PC-3 (cell line): ENCODE results near the gene CENPVL1. TPM values are rescaled to one million over a fixed set of nuclear protein-coding genes. Genes with fewer than 3 reads are reported as not detected.

Experiments used
- ATAC-seq: fragments of 200-7000 bp; cut with Tn5 transposase; 2 replicates; pipeline ENCODE4 v1.9.1; 2020; ENCODE audit warnings: mild to moderate bottlenecking, moderate library complexity
- BruUV-seq: library from RNA; stranded (reverse); fragments of 400-500 nt; replicated peaks from 2 replicates; lab custom pipeline; 2021; lab: Mats Ljungman, UMichigan
- CTCF ChIA-PET: fragments of 300-600 bp; sonication (Branson Sonifier 250); formaldehyde crosslinking; loops from one replicate; lab custom pipeline; 2022; ENCODE audit warnings: antibody characterized with exemption; lab: Charles Lee
- POLR2A ChIA-PET: fragments of 300-600 bp; sonication (Branson Sonifier 250); formaldehyde crosslinking; loops from one replicate; lab custom pipeline; 2022; ENCODE audit warnings: antibody characterized with exemption; ENCODE audit not compliant: unreplicated experiment; lab: Charles Lee
- DNase-seq: peaks from one replicate; pipeline ENCODE4 v3.0.0-alpha.2; 2015
- H2AFZ ChIP-seq: fragments of 300-600 bp; sonication (generic); 2 replicates; pipeline ENCODE4 v1.6.0; 2016; ENCODE audit warnings: antibody characterized with exemption, low read length
- H3F3A ChIP-seq: fragments of 300-600 bp; sonication (generic); one replicate; pipeline ENCODE4 v1.6.0; 2017; ENCODE audit warnings: antibody characterized with exemption, low read length, control low read depth, mild to moderate bottlenecking; ENCODE audit not compliant: unreplicated experiment
- H3K27ac ChIP-seq: fragments of 300-600 bp; sonication (generic); 2 replicates; pipeline ENCODE4 v1.5.1; 2016; ENCODE audit warnings: mild to moderate bottlenecking, low read length
- H3K27me3 ChIP-seq: fragments of 300-600 bp; sonication (generic); 2 replicates; pipeline ENCODE4 v1.6.1; 2016; ENCODE audit warnings: low read length, mixed read lengths
- H3K36me3 ChIP-seq: fragments of 300-600 bp; sonication (generic); 2 replicates; pipeline ENCODE4 v1.6.1; 2016; ENCODE audit warnings: low read depth, mixed run types, low read length, mixed read lengths
- H3K4me1 ChIP-seq: fragments of 300-600 bp; sonication (generic); 2 replicates; pipeline ENCODE4 v1.5.1; 2016; ENCODE audit warnings: low read length; ENCODE audit not compliant: insufficient read depth
- H3K4me2 ChIP-seq: fragments of 300-600 bp; sonication (generic); 2 replicates; pipeline ENCODE4 v1.6.0; 2016; ENCODE audit warnings: low read length
- H3K4me3 ChIP-seq: fragments of 300-600 bp; sonication (generic); 2 replicates; pipeline ENCODE4 v1.5.1; 2016; ENCODE audit warnings: mild to moderate bottlenecking, low read length, mixed read lengths
- H3K79me2 ChIP-seq: fragments of 300-600 bp; sonication (generic); 2 replicates; pipeline ENCODE4 v1.6.1; 2017; ENCODE audit warnings: low read length, mixed read lengths
- H3K9ac ChIP-seq: fragments of 300-600 bp; sonication (generic); 2 replicates; pipeline ENCODE4 v1.6.0; 2016; ENCODE audit warnings: mild to moderate bottlenecking, low read length
- H3K9me2 ChIP-seq: fragments of 300-600 bp; sonication (generic); replicated peaks from 2 replicates; pipeline ENCODE4 v1.6.1; 2016; ENCODE audit warnings: mixed run types, low read length, mixed read lengths
- H3K9me3 ChIP-seq: fragments of 300-600 bp; sonication (generic); 2 replicates; pipeline ENCODE4 v1.6.1; 2016; ENCODE audit warnings: low read length, mixed read lengths
- H4K20me1 ChIP-seq: fragments of 300-600 bp; sonication (generic); 2 replicates; pipeline ENCODE4 v1.6.1; 2016; ENCODE audit warnings: low read length, mixed read lengths
- EZH2 ChIP-seq: fragments of 300-600 bp; sonication (generic); IDR thresholded peaks from one replicate; pipeline ENCODE4 v1.6.1; 2017; ENCODE audit warnings: antibody characterized with exemption, mild to moderate bottlenecking, low read length; ENCODE audit not compliant: unreplicated experiment
- EZH2phosphoT487 ChIP-seq: fragments of 300-600 bp; sonication (generic); IDR thresholded peaks from 2 replicates; pipeline ENCODE4 v1.6.1; 2018; ENCODE audit warnings: mild to moderate bottlenecking, antibody characterized with exemption, low read length, borderline replicate concordance
- intact Hi-C: fragments of 100-400 bp; cut with micrococcal nuclease; formaldehyde crosslinking; loops from 2 replicates; pipeline ENCODE4 v1.9.0; 2023
- total RNA-seq: library from RNA; depleted of rRNA; stranded (reverse); fragments of >200 nt; gene quantifications from 2 replicates; pipeline ENCODE4 v1.2.3, GENCODE V29; 2014
- TF ChIP-seq, protein P1 (sequence below): fragments of 300-600 bp; sonication (generic); conservative IDR thresholded peaks from 2 replicates; pipeline ENCODE4 v1.5.1; 2017; ENCODE audit warnings: antibody characterized with exemption, low read depth, mild to moderate bottlenecking, low read length

Gene CENPVL1
- total RNA-seq, 1 experiment from 2014 or later, result not detected

DNA sequence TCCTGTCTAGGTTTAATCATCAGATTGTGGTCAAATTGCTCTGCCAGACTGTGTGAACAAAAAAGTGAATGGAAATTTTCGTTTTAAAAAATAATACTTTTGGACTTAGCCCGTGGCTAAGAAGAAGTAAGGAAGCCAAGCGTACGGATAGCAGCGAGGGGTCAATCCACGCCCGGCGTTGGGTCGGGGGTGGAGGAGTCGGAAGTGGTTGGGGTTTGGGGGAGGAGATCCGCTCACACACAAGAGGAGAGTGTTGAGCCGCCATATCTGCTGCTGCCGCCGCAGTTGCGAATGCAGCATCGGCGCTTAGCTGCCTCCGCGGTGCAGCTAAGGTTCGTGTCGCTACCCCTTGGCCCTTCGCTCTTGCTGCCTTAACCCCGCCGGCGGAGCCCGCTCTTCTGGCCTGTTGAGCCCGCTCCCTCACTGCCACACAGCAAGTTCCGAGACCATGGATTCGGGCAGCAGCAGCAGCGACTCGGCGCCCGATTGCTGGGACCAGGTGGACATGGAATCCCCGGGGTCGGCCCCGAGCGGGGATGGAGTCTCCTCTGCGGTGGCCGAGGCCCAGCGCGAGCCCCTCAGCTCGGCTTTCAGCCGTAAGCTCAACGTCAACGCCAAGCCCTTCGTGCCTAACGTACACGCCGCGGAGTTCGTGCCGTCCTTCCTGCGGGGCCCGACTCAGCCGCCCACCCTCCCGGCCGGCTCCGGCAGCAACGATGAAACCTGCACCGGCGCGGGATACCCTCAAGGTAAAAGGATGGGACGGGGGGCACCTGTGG is 33.1 kb downstream of the CENPVL1 start, which contains the start of gene GSPT2:
TSS of gene GSPT2 (plus strand) at position 264 of the 779 bp plus-strand sequence. CDS start at position 449, 185 bp downstream.
- H3K79me2 ChIP-seq, result peaks cover 19% of the 10 kb centered on the region
- H3K4me3 ChIP-seq, result peak within 1 kb of the TSS; percentile 89
- CTCF ChIA-PET, result no interaction called here
- no TSS peak for BruUV-seq
- ATAC-seq (peak; percentile 94), DNase-seq (peak; percentile 61)
- no peak within 1 kb of the TSS for H3K27ac ChIP-seq
- no peaks in the 10 kb centered on the region for H3K36me3 ChIP-seq
- peak within 1 kb of the TSS; percentile 95 for H2AFZ ChIP-seq
- no peaks in the 10 kb centered on the region for H3K9me2 ChIP-seq
- peak within 1 kb of the TSS; percentile 91 for H3K4me2 ChIP-seq
- POLR2A ChIA-PET, result no interaction called here
- no peaks in the 10 kb centered on the region for H3F3A ChIP-seq
- TF ChIP-seq EZH2phosphoT487 (peak; percentile 54; the same call in 1 of the 2 replicates), EZH2 (no peak)
- no peaks in the 10 kb centered on the region for H3K9me3 ChIP-seq
- H3K27me3 ChIP-seq, result peaks cover 17% of the 10 kb centered on the region; the same call in 1 of the 2 replicates
- H4K20me1 ChIP-seq, result no peaks in the 10 kb centered on the region
- no peaks in the 10 kb centered on the region; the same call in 1 of the 2 replicates for H3K4me1 ChIP-seq
- H3K9ac ChIP-seq, result peak within 1 kb of the TSS; percentile 80
- intact Hi-C loops, result no loop called here

DNA sequence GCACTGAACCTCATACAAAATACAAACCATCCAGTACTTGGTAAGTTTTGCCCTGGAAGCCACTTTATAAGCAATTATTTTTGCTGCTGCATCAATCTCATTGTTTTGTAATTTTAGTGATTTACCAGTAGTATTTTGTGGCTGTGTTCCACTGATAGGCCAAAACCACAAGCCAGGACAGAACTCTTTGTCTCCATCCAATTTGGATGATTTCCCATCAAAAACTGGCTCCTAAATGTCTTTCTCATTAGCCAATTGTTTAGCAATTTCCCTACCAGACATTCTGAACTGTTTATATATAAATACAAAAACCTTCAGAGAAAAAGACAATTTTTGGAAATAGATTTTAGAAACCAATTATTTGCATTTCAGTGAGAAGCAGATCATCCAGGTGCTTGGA is 37.4 kb downstream of the CENPVL1 start:
- H3K4me3 ChIP-seq, result no peak overlapping the region
- H3K9ac ChIP-seq, result no peak overlapping the region
- H2AFZ ChIP-seq, result no peak overlapping the region
- peaks cover 19% of the 10 kb centered on the region for H3K79me2 ChIP-seq
- H3K27me3 ChIP-seq, result no peaks in the 10 kb centered on the region
- intact Hi-C loops, result no loop called here
- H3F3A ChIP-seq, result no peaks in the 10 kb centered on the region
- DNase-seq (no peak), ATAC-seq (no peak)
- TF ChIP-seq EZH2 (no peak), EZH2phosphoT487 (no peak)
- TF ChIP-seq, protein P1, sequence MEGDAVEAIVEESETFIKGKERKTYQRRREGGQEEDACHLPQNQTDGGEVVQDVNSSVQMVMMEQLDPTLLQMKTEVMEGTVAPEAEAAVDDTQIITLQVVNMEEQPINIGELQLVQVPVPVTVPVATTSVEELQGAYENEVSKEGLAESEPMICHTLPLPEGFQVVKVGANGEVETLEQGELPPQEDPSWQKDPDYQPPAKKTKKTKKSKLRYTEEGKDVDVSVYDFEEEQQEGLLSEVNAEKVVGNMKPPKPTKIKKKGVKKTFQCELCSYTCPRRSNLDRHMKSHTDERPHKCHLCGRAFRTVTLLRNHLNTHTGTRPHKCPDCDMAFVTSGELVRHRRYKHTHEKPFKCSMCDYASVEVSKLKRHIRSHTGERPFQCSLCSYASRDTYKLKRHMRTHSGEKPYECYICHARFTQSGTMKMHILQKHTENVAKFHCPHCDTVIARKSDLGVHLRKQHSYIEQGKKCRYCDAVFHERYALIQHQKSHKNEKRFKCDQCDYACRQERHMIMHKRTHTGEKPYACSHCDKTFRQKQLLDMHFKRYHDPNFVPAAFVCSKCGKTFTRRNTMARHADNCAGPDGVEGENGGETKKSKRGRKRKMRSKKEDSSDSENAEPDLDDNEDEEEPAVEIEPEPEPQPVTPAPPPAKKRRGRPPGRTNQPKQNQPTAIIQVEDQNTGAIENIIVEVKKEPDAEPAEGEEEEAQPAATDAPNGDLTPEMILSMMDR, result no peak
- no peak overlapping the region for H3K27ac ChIP-seq
- no peaks in the 10 kb centered on the region for H3K9me2 ChIP-seq
- H3K9me3 ChIP-seq, result no peaks in the 10 kb centered on the region
- no TSS peak for BruUV-seq
- ChIA-PET CTCF (no interaction called here), POLR2A (no interaction called here)
- H4K20me1 ChIP-seq, result no peaks in the 10 kb centered on the region
- H3K36me3 ChIP-seq, result no peaks in the 10 kb centered on the region
- no peaks in the 10 kb centered on the region; the same call in 1 of the 2 replicates for H3K4me1 ChIP-seq
- H3K4me2 ChIP-seq, result no peak overlapping the region

DNA sequence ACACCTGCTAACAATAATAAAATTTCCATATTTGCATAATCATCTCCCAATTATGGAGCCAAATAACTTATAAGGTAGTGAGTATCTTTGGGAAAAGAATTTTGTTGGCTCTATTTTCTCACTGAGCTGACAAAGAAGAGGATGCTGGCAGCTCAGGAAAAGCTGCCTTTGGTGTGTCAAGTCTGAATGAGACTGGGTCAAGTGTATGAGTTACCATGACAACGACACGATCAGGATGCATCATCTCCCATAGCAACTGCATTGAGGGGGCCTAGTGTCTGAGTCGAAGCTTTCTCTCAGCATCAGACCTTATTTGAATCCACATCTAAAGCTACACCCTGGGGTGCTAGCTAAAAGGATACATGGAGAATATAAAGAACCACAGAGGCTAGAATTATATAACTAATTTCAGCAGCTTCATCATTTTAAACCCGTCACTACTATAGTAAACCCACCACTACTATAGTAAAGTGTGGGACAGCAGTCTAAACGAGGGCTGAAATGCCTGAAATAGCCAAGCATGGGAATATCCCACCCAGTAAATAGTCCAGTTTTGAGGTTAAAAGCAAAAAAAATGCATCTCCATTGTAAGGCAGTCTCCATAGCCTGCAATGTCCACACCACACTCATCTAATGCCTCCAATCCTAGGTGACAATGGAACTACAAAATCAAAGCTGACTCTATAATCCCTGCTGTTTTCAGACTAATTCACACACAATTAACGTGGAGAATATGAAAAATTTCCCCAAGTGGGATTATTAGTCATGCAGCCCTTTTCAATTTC is 48.9 kb downstream of the CENPVL1 start:
- ChIA-PET POLR2A (no interaction called here), CTCF (interaction anchor here (0.7 kb wide), 1 partner anchor 107 kb away, joined by 3 read pairs; no protein-coding TSS in a partner anchor)
- H3K9me3 ChIP-seq, result no peaks in the 10 kb centered on the region
- no peaks in the 10 kb centered on the region for H4K20me1 ChIP-seq
- no peaks in the 10 kb centered on the region for H3K79me2 ChIP-seq
- no peak overlapping the region for H3K4me3 ChIP-seq
- H3K9me2 ChIP-seq, result no peaks in the 10 kb centered on the region
- H3K36me3 ChIP-seq, result no peaks in the 10 kb centered on the region
- BruUV-seq, result no TSS peak
- H3K27me3 ChIP-seq, result peaks cover 24% of the 10 kb centered on the region; the same call in 1 of the 2 replicates
- ATAC-seq, result no peak
- no peaks in the 10 kb centered on the region for H3F3A ChIP-seq
- TF ChIP-seq, protein P1, result no peak
- TF ChIP-seq EZH2phosphoT487 (no peak), EZH2 (no peak)
- H3K9ac ChIP-seq, result no peak overlapping the region
- H3K4me1 ChIP-seq, result no peaks in the 10 kb centered on the region
- H3K27ac ChIP-seq, result no peak overlapping the region
- intact Hi-C loops, result loop anchor here (5.0 kb wide), 1 partner anchor 43 kb away; no protein-coding TSS in a partner anchor
- DNase-seq, result no peak
- H3K4me2 ChIP-seq, result no peak overlapping the region
- H2AFZ ChIP-seq, result no peak overlapping the region
